ENCODE measurements around the gene HOXB6.

- TF ChIP-seq CTCF (IDR thresholded peaks at IDR 0.05) (no peak), POLR2A (IDR thresholded peaks at IDR 0.05) (no peak), EP300 (IDR thresholded peaks at IDR 0.05) (no peak)
Measured at GRCh38 chr17:48610282-48611211, 5.8 kb upstream of the HOXB6 start, which contains the start of gene HOXB7.

Measured in upper lobe of left lung (tissue), 4 donors.